GM10266 (cell line): ENCODE measurements around the gene CYTH3.

ENCODE experiments used
- DNase-seq: peaks from one replicate; pipeline ENCODE4 v3.0.0; 2012; ENCODE audit errors: extremely low spot score
- TF ChIP-seq, protein P1 (sequence below): IDR thresholded peaks from 2 replicates; pipeline ENCODE4 v1.5.1; 2012; ENCODE audit warnings: mild to moderate bottlenecking, low read depth; ENCODE audit not compliant: control insufficient read depth, insufficient read depth; ENCODE audit errors: missing control alignments

Gene CYTH3

GRCh38 chr7:6167587-6168476 lies 104.6 kb downstream of the CYTH3 start:
- TF ChIP-seq, protein P1, sequence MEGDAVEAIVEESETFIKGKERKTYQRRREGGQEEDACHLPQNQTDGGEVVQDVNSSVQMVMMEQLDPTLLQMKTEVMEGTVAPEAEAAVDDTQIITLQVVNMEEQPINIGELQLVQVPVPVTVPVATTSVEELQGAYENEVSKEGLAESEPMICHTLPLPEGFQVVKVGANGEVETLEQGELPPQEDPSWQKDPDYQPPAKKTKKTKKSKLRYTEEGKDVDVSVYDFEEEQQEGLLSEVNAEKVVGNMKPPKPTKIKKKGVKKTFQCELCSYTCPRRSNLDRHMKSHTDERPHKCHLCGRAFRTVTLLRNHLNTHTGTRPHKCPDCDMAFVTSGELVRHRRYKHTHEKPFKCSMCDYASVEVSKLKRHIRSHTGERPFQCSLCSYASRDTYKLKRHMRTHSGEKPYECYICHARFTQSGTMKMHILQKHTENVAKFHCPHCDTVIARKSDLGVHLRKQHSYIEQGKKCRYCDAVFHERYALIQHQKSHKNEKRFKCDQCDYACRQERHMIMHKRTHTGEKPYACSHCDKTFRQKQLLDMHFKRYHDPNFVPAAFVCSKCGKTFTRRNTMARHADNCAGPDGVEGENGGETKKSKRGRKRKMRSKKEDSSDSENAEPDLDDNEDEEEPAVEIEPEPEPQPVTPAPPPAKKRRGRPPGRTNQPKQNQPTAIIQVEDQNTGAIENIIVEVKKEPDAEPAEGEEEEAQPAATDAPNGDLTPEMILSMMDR, result no peak
- no peak for DNase-seq

GRCh38 chr7:6167004-6167551 lies 105.3 kb downstream of the CYTH3 start:
- TF ChIP-seq, protein P1, result no peak
- no peak for DNase-seq

DNA sequence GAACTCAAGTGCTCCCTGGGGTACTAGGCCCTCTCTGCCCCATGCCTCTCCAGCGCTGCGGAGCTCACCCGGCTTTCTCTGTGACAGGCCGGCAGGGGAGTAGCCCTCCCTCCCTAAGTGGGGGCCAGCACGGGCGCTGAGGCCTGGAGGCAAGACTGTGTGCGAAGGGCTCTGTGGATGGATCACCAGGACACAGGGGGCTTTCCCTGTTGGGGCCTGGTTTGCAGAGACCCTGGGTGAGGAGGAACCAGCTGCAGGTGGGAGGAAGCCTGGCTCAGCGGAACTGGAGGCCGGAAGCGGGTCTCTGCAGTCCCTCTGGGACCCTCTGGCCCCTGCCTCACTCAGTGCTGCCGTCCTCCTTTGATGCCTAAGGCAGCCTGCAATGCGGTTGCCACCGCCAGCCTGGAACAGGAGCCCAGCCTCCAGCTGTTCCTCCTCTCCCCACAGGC lies 106.0 kb downstream of the CYTH3 start:
- DNase-seq, result no peak
- TF ChIP-seq, protein P1, result no peak

DNA sequence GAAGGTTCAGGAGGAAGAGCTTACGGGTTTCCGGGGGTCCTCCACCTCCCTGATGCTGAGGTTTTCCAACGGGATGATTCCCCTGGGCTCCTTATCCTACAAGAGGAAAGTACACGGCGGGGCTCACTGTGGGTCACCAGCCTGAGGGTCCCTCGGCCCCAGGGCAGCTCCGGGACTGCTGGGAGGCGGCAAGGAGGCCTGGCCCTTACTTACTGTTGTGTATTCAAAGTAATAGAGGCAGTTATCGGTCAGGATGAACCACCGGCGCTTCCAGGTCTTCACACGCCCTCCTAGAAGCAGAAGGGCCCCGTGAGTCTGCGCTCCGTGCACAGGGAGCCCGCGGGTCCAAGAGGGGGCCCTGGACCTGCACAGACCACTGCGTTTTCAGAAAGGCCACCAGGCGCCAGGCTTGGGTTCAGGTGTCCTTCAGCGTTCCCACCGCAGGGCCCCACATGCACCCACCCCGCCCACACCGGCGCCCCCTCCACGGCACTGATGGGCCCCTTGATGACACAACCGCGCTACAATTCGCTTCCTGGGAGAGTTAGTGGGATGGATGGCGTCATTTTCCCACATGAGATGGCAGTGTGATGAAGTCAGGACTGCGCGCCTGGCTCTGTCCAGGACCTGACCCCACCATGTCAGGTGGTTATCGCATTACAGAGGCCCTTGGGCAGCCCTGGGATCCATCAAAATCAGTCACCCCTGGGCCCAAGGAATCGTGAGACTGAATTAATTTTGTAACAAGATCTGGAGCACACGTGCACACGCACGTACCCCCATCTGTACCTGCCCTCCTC lies 106.7 kb downstream of the CYTH3 start:
- TF ChIP-seq, protein P1, result no peak
- DNase-seq, result no peak

- DNase-seq, result no peak
- TF ChIP-seq, protein P1, result no peak
These were observed 107.3 kb downstream of the CYTH3 start for GRCh38 chr7:6165075-6165474.

- TF ChIP-seq, protein P1, result no peak
- DNase-seq, result no peak
These were observed 107.9 kb downstream of the CYTH3 start for GRCh38 chr7:6164491-6164890.
